HG03060 (cell line): ENCODE data around the gene ZNF771.
A peak's percentile ranks its signal among the peaks of the same experiment; 100 is the strongest.
"Not testable (repeated sequence)": the region's sequence is repeated elsewhere in the genome, so short reads cannot be mapped to it uniquely, and the experiment has no call there.

ENCODE experiments used
- ATAC-seq: cut with Tn5 transposase; IDR thresholded peaks from one replicate; pipeline ENCODE4 v1.9.1; 2021; ENCODE audit warnings: low read depth, moderate number of reproducible peaks; ENCODE audit not compliant: unreplicated experiment

Gene ZNF771

GRCh38 chr16:30429678-30430427 is 22.4 kb downstream of the ZNF771 start, which contains the start of gene DCTPP1:
TSS of gene DCTPP1 (minus strand) at chr16:30430030. CDS start at chr16:30429980, 50 bp downstream.
- ATAC-seq, result peak; percentile 93

GRCh38 chr16:30430428-30430970 is 23.1 kb downstream of the ZNF771 start:
- ATAC-seq, result peak; percentile 5

- ATAC-seq, result no peak
Measured at GRCh38 chr16:30434852-30435251, 27.4 kb downstream of the ZNF771 start.

- no peak for ATAC-seq
Measured at GRCh38 chr16:30437511-30438046, 30.2 kb downstream of the ZNF771 start.

GRCh38 chr16:30438835-30439234 is 31.4 kb downstream of the ZNF771 start:
- ATAC-seq, result no peak

GRCh38 chr16:30439720-30440348 is 32.4 kb downstream of the ZNF771 start:
- ATAC-seq, result no peak

GRCh38 chr16:30443631-30444030 is 36.2 kb downstream of the ZNF771 start:
- ATAC-seq, result no peak

GRCh38 chr16:30444231-30445148 is 37.1 kb downstream of the ZNF771 start:
- ATAC-seq, result no peak

- ATAC-seq, result no peak
Measured at GRCh38 chr16:30445149-30445407, 37.7 kb downstream of the ZNF771 start.

GRCh38 chr16:30445408-30446202 is 38.2 kb downstream of the ZNF771 start, which contains the start of gene SEPHS2:
TSS of gene SEPHS2 (minus strand) at chr16:30445874. CDS start at chr16:30445727, 147 bp downstream.
- ATAC-seq, result peak; percentile 44

- no peak for ATAC-seq
Measured at GRCh38 chr16:30446203-30446595, 38.8 kb downstream of the ZNF771 start.

- no peak for ATAC-seq
Measured at GRCh38 chr16:30447512-30448226, 40.3 kb downstream of the ZNF771 start.

GRCh38 chr16:30449116-30449435 is 41.7 kb downstream of the ZNF771 start:
- no peak for ATAC-seq

- ATAC-seq, result not testable (repeated sequence)
Measured at GRCh38 chr16:30452709-30453580, 45.5 kb downstream of the ZNF771 start.

- ATAC-seq, result no peak
Measured at GRCh38 chr16:30456302-30456701, 48.9 kb downstream of the ZNF771 start.

GRCh38 chr16:30457256-30457655 is 49.9 kb downstream of the ZNF771 start:
- no peak for ATAC-seq

- ATAC-seq, result no peak
Measured at GRCh38 chr16:30457743-30458560, 50.5 kb downstream of the ZNF771 start.
